GM12878 (cell line): ENCODE data around the gene NPLOC4.

Experiments
- CHD1 ChIP-seq: IDR thresholded peaks from 2 replicates; pipeline ENCODE4 v1.6.1; 2012; ENCODE audit warnings: low read depth, low read length, improper control_type of control experiment
- EP300 ChIP-seq, 2 experiments: fragments of 150-350 bp in 1 of 2; IDR thresholded peaks; 2 replicates each; pipeline ENCODE4 v1.6.1; 2011 to 2012; ENCODE audit warnings: low read depth in 2 of 2, low read length in 2 of 2, borderline replicate concordance in 1 of 2, improper control_type of control experiment in 1 of 2, inconsistent platforms in 1 of 2; ENCODE audit not compliant: control insufficient read depth in 1 of 2
- EZH2 ChIP-seq: IDR thresholded peaks from 2 replicates; pipeline ENCODE4 v1.6.1; 2012; ENCODE audit warnings: low read depth, mild to moderate bottlenecking, control low read depth, inconsistent platforms, low read length, borderline replicate concordance; ENCODE audit not compliant: control insufficient read depth
- IKZF1 ChIP-seq: fragments of 450-650 bp; conservative IDR thresholded peaks from 2 replicates; pipeline ENCODE4 v1.6.1; 2017; ENCODE audit warnings: antibody characterized with exemption, mild to moderate bottlenecking
- JUNB ChIP-seq: IDR thresholded peaks from 2 replicates; pipeline ENCODE4 v1.6.1; 2016; ENCODE audit warnings: antibody characterized with exemption, mild to moderate bottlenecking
- NFXL1 ChIP-seq: fragments of 450-650 bp; IDR thresholded peaks from 2 replicates; pipeline ENCODE4 v1.6.1; 2017; ENCODE audit warnings: antibody characterized with exemption, mild to moderate bottlenecking, borderline replicate concordance
- POLR2A ChIP-seq: IDR thresholded peaks from 2 replicates; pipeline ENCODE4 v1.6.1; 2011; ENCODE audit warnings: low read depth, mild to moderate bottlenecking, low read length
- POLR2AphosphoS5 ChIP-seq: IDR thresholded peaks from 2 replicates; pipeline ENCODE4 v1.6.1; 2011; ENCODE audit warnings: mild to moderate bottlenecking, low read length, inconsistent platforms
- SREBF1 ChIP-seq: IDR thresholded peaks from 2 replicates; pipeline ENCODE4 v1.6.1; 2012; ENCODE audit warnings: mild to moderate bottlenecking, low read length
- TF ChIP-seq, protein P1 (sequence below), 3 experiments: IDR thresholded peaks in 2 of 3; conservative IDR thresholded peaks in 1 of 3; 2 replicates each; pipeline ENCODE4 v1.5.1; 2011; ENCODE audit warnings: low read depth in 3 of 3, low read length in 3 of 3, mild to moderate bottlenecking in 3 of 3, control low read depth in 2 of 3, moderate library complexity in 2 of 3, inconsistent platforms in 1 of 3, mixed read lengths in 1 of 3; ENCODE audit not compliant: control insufficient read depth in 2 of 3, insufficient read depth in 1 of 3; ENCODE audit errors: extremely low read depth in 1 of 3
- TF ChIP-seq, protein P2 (sequence below): fragments of 450-650 bp; IDR thresholded peaks from 2 replicates; pipeline ENCODE4 v1.6.1; 2016; ENCODE audit warnings: mild to moderate bottlenecking, moderate library complexity, borderline replicate concordance
- TF ChIP-seq, protein P3 (sequence below): IDR thresholded peaks from 2 replicates; pipeline ENCODE4 v1.6.1; 2012; ENCODE audit warnings: low read length, inconsistent platforms
- TF ChIP-seq, protein P4 (sequence below): IDR thresholded peaks from 2 replicates; pipeline ENCODE4 v1.6.1; 2012; ENCODE audit warnings: improper control_type of control experiment, low read depth, low read length; ENCODE audit not compliant: insufficient replicate concordance

DNA sequence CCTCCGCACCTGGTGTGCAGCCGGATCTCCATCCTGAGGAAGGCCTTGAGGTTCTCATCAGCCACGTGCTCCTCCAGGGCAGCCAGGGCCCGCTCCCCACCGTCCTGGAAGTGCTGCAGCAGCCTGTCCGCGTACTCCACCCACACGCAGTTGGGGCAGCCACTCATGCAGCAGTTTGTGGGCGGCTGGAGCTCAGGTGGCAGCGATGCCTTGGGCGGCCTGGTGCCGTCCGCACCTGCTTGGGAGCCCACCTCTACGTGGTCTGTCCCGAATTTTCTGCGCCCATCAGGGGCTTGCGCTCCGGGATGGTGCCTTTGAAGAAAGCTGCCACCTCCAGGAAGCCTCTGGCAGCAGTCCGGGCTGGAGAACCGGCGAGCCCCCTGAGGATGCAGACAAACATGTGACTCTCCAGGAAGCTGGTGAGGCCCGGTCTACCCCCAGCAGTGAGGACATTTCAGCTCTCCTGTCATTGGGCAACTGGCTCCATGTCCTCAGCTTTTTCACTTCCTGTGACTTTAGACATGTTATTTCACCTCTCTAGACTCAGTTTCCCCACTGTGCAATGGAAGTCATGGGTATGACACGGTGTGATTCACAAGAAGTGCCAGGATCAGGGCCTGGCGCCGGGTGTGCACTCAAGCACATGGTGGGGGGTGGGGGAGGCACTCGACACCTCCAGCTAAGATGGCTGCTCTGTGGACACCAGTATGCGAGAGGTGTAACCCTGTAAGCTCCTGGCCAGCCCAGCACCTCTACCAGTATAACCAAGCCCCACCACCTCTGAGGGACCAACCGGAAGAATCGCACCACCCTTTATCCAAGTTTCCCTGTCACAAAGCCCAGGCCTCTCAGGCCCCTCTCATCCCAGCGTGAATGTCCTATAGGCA lies 28.5 kb upstream of the NPLOC4 start:
- no peak for TF ChIP-seq EP300 (IDR thresholded peaks at IDR 0.05; ENCODE audit: borderline replicate concordance in 1 of 2, control insufficient read depth in 1 of 2, low read depth in 2 of 2, low read length in 2 of 2)
- TF ChIP-seq CHD1, result no peak
- TF ChIP-seq, protein P1, sequence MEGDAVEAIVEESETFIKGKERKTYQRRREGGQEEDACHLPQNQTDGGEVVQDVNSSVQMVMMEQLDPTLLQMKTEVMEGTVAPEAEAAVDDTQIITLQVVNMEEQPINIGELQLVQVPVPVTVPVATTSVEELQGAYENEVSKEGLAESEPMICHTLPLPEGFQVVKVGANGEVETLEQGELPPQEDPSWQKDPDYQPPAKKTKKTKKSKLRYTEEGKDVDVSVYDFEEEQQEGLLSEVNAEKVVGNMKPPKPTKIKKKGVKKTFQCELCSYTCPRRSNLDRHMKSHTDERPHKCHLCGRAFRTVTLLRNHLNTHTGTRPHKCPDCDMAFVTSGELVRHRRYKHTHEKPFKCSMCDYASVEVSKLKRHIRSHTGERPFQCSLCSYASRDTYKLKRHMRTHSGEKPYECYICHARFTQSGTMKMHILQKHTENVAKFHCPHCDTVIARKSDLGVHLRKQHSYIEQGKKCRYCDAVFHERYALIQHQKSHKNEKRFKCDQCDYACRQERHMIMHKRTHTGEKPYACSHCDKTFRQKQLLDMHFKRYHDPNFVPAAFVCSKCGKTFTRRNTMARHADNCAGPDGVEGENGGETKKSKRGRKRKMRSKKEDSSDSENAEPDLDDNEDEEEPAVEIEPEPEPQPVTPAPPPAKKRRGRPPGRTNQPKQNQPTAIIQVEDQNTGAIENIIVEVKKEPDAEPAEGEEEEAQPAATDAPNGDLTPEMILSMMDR (IDR thresholded peaks at IDR 0.05 in 2 of 3, conservative IDR thresholded peaks at IDR 0.05 in 1 of 3; ENCODE audit: control insufficient read depth in 2 of 3, extremely low read depth in 1 of 3, insufficient read depth in 1 of 3, low read depth in 3 of 3, low read length in 3 of 3), result no peak
- TF ChIP-seq, protein P2, sequence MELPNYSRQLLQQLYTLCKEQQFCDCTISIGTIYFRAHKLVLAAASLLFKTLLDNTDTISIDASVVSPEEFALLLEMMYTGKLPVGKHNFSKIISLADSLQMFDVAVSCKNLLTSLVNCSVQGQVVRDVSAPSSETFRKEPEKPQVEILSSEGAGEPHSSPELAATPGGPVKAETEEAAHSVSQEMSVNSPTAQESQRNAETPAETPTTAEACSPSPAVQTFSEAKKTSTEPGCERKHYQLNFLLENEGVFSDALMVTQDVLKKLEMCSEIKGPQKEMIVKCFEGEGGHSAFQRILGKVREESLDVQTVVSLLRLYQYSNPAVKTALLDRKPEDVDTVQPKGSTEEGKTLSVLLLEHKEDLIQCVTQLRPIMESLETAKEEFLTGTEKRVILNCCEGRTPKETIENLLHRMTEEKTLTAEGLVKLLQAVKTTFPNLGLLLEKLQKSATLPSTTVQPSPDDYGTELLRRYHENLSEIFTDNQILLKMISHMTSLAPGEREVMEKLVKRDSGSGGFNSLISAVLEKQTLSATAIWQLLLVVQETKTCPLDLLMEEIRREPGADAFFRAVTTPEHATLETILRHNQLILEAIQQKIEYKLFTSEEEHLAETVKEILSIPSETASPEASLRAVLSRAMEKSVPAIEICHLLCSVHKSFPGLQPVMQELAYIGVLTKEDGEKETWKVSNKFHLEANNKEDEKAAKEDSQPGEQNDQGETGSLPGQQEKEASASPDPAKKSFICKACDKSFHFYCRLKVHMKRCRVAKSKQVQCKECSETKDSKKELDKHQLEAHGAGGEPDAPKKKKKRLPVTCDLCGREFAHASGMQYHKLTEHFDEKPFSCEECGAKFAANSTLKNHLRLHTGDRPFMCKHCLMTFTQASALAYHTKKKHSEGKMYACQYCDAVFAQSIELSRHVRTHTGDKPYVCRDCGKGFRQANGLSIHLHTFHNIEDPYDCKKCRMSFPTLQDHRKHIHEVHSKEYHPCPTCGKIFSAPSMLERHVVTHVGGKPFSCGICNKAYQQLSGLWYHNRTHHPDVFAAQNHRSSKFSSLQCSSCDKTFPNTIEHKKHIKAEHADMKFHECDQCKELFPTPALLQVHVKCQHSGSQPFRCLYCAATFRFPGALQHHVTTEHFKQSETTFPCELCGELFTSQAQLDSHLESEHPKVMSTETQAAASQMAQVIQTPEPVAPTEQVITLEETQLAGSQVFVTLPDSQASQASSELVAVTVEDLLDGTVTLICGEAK, result no peak
- TF ChIP-seq POLR2AphosphoS5, result peak; percentile 68; the same call in 1 of the 2 replicates
- TF ChIP-seq JUNB, result no peak
- TF ChIP-seq IKZF1, result no peak
- no peak for TF ChIP-seq NFXL1
- TF ChIP-seq POLR2A, result peak; percentile 21
- TF ChIP-seq EZH2, result no peak
- TF ChIP-seq, protein P3, sequence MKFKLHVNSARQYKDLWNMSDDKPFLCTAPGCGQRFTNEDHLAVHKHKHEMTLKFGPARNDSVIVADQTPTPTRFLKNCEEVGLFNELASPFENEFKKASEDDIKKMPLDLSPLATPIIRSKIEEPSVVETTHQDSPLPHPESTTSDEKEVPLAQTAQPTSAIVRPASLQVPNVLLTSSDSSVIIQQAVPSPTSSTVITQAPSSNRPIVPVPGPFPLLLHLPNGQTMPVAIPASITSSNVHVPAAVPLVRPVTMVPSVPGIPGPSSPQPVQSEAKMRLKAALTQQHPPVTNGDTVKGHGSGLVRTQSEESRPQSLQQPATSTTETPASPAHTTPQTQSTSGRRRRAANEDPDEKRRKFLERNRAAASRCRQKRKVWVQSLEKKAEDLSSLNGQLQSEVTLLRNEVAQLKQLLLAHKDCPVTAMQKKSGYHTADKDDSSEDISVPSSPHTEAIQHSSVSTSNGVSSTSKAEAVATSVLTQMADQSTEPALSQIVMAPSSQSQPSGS, result no peak
- no peak for TF ChIP-seq SREBF1
- TF ChIP-seq, protein P4, sequence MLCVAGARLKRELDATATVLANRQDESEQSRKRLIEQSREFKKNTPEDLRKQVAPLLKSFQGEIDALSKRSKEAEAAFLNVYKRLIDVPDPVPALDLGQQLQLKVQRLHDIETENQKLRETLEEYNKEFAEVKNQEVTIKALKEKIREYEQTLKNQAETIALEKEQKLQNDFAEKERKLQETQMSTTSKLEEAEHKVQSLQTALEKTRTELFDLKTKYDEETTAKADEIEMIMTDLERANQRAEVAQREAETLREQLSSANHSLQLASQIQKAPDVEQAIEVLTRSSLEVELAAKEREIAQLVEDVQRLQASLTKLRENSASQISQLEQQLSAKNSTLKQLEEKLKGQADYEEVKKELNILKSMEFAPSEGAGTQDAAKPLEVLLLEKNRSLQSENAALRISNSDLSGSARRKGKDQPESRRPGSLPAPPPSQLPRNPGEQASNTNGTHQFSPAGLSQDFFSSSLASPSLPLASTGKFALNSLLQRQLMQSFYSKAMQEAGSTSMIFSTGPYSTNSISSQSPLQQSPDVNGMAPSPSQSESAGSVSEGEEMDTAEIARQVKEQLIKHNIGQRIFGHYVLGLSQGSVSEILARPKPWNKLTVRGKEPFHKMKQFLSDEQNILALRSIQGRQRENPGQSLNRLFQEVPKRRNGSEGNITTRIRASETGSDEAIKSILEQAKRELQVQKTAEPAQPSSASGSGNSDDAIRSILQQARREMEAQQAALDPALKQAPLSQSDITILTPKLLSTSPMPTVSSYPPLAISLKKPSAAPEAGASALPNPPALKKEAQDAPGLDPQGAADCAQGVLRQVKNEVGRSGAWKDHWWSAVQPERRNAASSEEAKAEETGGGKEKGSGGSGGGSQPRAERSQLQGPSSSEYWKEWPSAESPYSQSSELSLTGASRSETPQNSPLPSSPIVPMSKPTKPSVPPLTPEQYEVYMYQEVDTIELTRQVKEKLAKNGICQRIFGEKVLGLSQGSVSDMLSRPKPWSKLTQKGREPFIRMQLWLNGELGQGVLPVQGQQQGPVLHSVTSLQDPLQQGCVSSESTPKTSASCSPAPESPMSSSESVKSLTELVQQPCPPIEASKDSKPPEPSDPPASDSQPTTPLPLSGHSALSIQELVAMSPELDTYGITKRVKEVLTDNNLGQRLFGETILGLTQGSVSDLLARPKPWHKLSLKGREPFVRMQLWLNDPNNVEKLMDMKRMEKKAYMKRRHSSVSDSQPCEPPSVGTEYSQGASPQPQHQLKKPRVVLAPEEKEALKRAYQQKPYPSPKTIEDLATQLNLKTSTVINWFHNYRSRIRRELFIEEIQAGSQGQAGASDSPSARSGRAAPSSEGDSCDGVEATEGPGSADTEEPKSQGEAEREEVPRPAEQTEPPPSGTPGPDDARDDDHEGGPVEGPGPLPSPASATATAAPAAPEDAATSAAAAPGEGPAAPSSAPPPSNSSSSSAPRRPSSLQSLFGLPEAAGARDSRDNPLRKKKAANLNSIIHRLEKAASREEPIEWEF, result no peak
